Measurements from ENCODE around the gene PPP2R5D.

PPP2R5D gene

DNA sequence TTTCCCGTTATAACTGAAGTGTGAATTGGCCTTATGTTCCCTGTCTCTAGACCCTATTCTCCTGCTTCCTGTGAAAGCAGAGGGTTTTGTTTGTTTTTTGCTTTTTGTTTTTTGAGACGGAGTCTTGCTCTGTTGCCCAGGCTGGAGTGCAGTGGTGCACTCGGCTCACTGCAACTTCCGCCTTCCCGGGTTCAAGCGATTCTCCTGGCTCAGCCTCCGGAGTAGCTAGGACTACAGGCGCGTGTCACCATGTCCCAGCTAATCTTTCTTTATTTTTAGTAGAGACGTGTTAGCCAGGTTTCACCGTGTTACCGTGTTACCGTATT, 24.5 kb upstream of the PPP2R5D start:
- peak overlapping the region; percentile 46 for H3K4me3 ChIP-seq (ENCODE audit: low read depth, low read length)
- DNase-seq (ENCODE audit: low read depth) = no peak
- TF ChIP-seq, protein P1, sequence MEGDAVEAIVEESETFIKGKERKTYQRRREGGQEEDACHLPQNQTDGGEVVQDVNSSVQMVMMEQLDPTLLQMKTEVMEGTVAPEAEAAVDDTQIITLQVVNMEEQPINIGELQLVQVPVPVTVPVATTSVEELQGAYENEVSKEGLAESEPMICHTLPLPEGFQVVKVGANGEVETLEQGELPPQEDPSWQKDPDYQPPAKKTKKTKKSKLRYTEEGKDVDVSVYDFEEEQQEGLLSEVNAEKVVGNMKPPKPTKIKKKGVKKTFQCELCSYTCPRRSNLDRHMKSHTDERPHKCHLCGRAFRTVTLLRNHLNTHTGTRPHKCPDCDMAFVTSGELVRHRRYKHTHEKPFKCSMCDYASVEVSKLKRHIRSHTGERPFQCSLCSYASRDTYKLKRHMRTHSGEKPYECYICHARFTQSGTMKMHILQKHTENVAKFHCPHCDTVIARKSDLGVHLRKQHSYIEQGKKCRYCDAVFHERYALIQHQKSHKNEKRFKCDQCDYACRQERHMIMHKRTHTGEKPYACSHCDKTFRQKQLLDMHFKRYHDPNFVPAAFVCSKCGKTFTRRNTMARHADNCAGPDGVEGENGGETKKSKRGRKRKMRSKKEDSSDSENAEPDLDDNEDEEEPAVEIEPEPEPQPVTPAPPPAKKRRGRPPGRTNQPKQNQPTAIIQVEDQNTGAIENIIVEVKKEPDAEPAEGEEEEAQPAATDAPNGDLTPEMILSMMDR (IDR thresholded peaks at IDR 0.05; ENCODE audit: low read depth, low read length, missing control alignments) = no peak
- in situ Hi-C loops (cut with HindIII; ENCODE audit: low sequenced_read_pairs) = no loop called here

- TF ChIP-seq, protein P1 (IDR thresholded peaks at IDR 0.05; ENCODE audit: low read depth, low read length, missing control alignments) = no peak
- in situ Hi-C loops (cut with HindIII; ENCODE audit: low sequenced_read_pairs) = no loop called here
- no peak for DNase-seq (ENCODE audit: low read depth)
- H3K4me3 ChIP-seq (ENCODE audit: low read depth, low read length) = peak within 1 kb of the TSS; percentile 46
Measured at GRCh38 chr6:42960243-42961019, 23.9 kb upstream of the PPP2R5D start, which contains the start of gene GNMT. Gene GNMT, plus strand, starts transcription at chr6:42960754. Its CDS starts 14 bp downstream, at chr6:42960768.

- in situ Hi-C loops (cut with HindIII; ENCODE audit: low sequenced_read_pairs) = no loop called here
- TF ChIP-seq, protein P1 (IDR thresholded peaks at IDR 0.05; ENCODE audit: low read depth, low read length, missing control alignments) = no peak
- peak overlapping the region; percentile 46 for H3K4me3 ChIP-seq (ENCODE audit: low read depth, low read length)
- DNase-seq (ENCODE audit: low read depth) = no peak
Measured at GRCh38 chr6:42961020-42961470, 23.3 kb upstream of the PPP2R5D start.

DNA sequence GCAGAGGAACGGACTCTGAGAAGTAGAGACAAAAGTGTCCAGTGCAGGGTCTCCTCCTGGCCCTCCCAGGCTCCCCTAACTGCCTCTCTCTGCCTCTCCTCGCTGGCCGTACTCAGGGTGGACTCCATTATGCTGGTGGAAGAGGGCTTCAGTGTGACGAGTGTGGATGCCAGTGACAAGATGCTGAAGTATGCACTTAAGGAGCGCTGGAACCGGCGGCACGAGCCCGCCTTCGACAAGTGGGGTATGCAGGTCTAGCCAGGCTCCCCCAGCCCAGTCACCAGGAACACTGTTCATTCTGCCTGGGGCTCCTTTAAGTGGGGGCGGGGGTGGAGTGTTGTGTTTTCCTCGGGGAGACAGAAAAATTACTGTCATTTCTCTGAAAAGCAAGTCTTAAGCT, 22.3 kb upstream of the PPP2R5D start:
- no peak overlapping the region for H3K4me3 ChIP-seq (ENCODE audit: low read depth, low read length)
- TF ChIP-seq, protein P1 (IDR thresholded peaks at IDR 0.05; ENCODE audit: low read depth, low read length, missing control alignments) = no peak
- in situ Hi-C loops (cut with HindIII; ENCODE audit: low sequenced_read_pairs) = no loop called here
- no peak for DNase-seq (ENCODE audit: low read depth)

- TF ChIP-seq, protein P1 (IDR thresholded peaks at IDR 0.05; ENCODE audit: low read depth, low read length, missing control alignments) = no peak
- DNase-seq (ENCODE audit: low read depth) = no peak
- no peak overlapping the region for H3K4me3 ChIP-seq (ENCODE audit: low read depth, low read length)
- in situ Hi-C loops (cut with HindIII; ENCODE audit: low sequenced_read_pairs) = no loop called here
Measured at GRCh38 chr6:42962502-42963178, 21.7 kb upstream of the PPP2R5D start.

- in situ Hi-C loops (cut with HindIII; ENCODE audit: low sequenced_read_pairs) = no loop called here
- H3K4me3 ChIP-seq (ENCODE audit: low read depth, low read length) = no peak overlapping the region
- TF ChIP-seq, protein P1 (IDR thresholded peaks at IDR 0.05; ENCODE audit: low read depth, low read length, missing control alignments) = no peak
- no peak for DNase-seq (ENCODE audit: low read depth)
Measured at GRCh38 chr6:42963179-42963854, 21.1 kb upstream of the PPP2R5D start.
